ENCODE data around the gene KLF17.

The KLF17 gene

DNA sequence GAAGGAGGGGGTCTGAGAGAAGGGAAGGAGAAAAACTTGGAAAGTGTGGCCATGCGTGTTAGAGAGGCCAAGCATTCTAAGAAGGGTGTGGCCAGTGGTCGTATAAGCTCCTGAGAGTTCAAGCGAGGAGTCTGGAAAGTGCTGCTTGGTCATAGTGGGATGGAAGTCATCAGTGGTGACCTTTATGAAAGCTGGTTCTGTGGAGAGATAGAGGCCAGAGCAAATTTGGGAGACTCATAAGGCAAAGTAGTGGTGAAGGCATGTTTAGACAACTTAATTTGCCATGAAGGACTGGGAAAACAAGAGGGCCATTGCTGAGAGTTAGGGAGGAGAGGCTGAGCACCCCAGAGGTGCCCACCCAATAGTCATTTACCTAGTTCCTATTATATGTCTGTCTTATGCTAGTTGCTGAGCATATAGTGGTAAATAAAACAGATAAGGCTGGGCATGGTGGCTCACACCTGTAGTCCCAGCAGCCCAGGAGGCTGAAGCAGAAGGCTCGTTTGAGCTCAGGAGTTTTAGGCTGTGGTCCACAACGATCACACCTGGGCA is 1.9 kb downstream of the KLF17 start:
- H3K36me3 Mint-ChIP-seq (ENCODE audit: low read depth): no peaks in the 10 kb centered on the region
- TF ChIP-seq, protein P1, sequence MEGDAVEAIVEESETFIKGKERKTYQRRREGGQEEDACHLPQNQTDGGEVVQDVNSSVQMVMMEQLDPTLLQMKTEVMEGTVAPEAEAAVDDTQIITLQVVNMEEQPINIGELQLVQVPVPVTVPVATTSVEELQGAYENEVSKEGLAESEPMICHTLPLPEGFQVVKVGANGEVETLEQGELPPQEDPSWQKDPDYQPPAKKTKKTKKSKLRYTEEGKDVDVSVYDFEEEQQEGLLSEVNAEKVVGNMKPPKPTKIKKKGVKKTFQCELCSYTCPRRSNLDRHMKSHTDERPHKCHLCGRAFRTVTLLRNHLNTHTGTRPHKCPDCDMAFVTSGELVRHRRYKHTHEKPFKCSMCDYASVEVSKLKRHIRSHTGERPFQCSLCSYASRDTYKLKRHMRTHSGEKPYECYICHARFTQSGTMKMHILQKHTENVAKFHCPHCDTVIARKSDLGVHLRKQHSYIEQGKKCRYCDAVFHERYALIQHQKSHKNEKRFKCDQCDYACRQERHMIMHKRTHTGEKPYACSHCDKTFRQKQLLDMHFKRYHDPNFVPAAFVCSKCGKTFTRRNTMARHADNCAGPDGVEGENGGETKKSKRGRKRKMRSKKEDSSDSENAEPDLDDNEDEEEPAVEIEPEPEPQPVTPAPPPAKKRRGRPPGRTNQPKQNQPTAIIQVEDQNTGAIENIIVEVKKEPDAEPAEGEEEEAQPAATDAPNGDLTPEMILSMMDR (IDR thresholded peaks at IDR 0.05; ENCODE audit: unreplicated experiment in 3 of 3): no peak

DNA sequence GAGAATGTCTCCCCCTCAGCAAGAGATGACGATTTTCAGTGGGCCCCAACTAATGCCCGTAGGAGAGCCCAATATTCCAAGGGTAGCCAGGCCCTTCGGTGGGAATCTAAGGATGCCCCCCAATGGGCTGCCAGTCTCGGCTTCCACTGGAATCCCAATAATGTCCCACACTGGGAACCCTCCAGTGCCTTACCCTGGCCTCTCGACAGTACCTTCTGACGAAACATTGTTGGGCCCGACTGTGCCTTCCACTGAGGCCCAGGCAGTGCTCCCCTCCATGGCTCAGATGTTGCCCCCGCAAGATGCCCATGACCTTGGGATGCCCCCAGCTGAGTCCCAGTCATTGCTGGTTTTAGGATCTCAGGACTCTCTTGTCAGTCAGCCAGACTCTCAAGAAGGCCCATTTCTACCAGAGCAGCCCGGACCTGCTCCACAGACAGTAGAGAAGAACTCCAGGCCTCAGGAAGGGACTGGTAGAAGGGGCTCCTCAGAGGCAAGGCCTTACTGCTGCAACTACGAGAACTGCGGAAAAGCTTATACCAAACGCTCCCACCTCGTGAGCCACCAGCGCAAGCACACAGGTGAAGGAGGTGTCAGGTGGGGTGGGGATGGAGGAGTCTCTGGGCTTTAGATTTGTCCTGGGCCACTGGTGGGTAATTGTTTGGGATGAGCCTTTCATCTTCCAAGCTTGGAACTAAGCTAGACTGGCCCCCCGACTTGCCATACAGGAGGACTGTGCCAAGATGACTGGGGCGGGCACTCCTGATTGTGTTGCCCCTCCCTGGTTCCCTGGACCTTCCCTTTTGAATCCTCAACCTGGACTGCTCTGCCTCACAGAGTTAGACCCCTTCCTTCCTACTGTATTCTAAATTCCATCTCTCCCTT is 11.2 kb downstream of the KLF17 start:
- H3K27me3 Mint-ChIP-seq (ENCODE audit: low read depth): peaks cover 40% of the 10 kb centered on the region
- H3K36me3 Mint-ChIP-seq (ENCODE audit: low read depth): no peaks in the 10 kb centered on the region
- H3K4me3 Mint-ChIP-seq: no peak overlapping the region
- H3K4me1 Mint-ChIP-seq: no peaks in the 10 kb centered on the region
- H3K27ac Mint-ChIP-seq: no peak overlapping the region
- TF ChIP-seq, protein P1 (IDR thresholded peaks at IDR 0.05; ENCODE audit: unreplicated experiment in 3 of 3): no peak
- H3K9me3 Mint-ChIP-seq: no peaks in the 10 kb centered on the region

More for the DNA sequence above, 1.9 kb downstream of the KLF17 start:
- Mint-ChIP-seq H3K4me1 (no peaks in the 10 kb centered on the region), H3K27ac (no peak overlapping the region), H3K27me3 (ENCODE audit: low read depth) (peaks cover 24% of the 10 kb centered on the region), H3K9me3 (no peaks in the 10 kb centered on the region), H3K4me3 (no peak overlapping the region)

DNA sequence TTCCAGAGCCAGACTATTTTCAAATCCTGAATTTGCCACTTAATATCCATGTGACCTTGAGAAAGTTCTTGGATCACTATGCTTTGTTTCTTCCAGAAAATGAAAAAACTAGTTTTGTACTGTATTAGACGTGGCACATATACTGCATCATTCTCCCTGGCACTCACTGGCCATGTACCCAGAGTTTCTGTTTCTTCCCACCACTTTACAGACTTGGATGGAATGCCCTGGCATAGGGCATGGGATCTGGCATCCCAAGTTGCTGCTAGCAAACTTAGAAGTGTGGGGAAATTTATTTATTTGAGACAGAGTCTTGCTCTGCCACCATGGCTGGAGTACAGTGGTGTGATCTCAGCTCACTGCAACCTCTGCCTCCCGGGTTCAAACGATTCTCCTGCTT is 12.8 kb downstream of the KLF17 start:
- Mint-ChIP-seq H3K27me3 (ENCODE audit: low read depth) (peaks cover 33% of the 10 kb centered on the region), H3K9me3 (no peaks in the 10 kb centered on the region), H3K27ac (no peak overlapping the region), H3K4me3 (no peak overlapping the region), H3K4me1 (peaks cover 7% of the 10 kb centered on the region), H3K36me3 (ENCODE audit: low read depth) (no peaks in the 10 kb centered on the region)
- TF ChIP-seq, protein P1 (IDR thresholded peaks at IDR 0.05; ENCODE audit: unreplicated experiment in 3 of 3): no peak

DNA sequence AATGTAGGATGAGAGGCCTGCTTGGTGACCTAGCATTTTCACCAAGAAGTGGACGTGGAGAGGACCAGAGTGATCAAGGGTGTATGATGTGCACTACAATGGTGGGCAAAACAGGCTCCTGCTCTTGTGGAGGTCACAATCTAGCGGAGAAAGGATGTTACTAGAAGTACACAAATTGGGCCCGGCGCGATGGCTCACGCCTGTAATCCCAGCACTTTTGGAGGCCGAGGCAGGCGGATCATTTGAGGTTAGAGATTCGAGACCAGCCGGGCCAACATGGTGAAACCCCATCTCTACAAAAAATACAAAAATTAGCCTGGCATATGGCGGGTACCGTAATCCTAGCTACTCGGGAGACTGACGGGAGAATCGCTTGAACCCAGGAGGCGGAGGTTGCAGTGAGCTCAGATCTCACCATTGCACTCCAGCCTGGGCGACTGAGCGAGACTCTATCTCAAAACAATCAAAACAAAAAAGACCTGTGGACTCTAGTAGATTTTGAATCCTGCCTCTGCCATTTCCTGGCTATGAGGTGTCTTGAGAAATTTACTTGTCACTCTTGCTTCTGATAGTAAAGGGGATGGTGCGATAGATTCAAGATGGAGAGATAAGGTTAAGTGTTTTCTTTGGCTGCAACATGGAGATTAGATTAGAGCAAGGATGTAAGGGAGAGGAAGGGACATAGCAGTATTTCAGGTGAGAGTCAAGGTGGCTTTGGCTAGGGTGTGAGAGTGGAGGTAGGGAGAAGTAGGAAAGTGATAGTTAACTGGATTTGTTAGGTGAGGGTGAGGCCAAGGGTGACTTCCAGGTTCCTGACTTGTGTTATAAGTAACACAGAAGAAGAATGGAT is 15.7 kb downstream of the KLF17 start:
- Mint-ChIP-seq H3K4me1 (peaks cover 7% of the 10 kb centered on the region), H3K9me3 (no peaks in the 10 kb centered on the region), H3K4me3 (no peak overlapping the region), H3K36me3 (ENCODE audit: low read depth) (no peaks in the 10 kb centered on the region), H3K27ac (no peak overlapping the region), H3K27me3 (ENCODE audit: low read depth) (peaks cover 18% of the 10 kb centered on the region)
- TF ChIP-seq, protein P1 (IDR thresholded peaks at IDR 0.05; ENCODE audit: unreplicated experiment in 3 of 3): no peak

DNA sequence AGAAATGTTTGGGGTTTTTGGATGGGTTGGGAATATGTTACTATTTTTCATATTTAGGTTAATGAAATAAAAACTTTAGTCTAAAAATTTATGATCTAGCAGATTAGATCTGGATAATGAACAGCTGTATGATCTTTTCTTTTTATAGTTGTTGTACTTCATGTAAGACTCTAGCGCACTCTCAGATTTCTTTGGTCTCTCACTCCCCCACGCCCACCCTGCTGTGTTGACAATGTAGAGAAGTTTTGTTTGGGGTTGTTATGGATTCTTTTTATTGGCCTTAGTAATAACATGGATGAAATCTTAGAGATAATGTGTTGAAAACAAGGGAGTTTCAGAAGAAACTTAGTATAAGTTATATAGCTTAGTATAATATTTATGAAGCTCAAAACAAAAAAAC is 17.3 kb downstream of the KLF17 start:
- Mint-ChIP-seq H3K9me3 (peaks cover 3% of the 10 kb centered on the region), H3K36me3 (ENCODE audit: low read depth) (no peaks in the 10 kb centered on the region), H3K27ac (no peak overlapping the region), H3K4me1 (peaks cover 7% of the 10 kb centered on the region), H3K4me3 (no peak overlapping the region), H3K27me3 (ENCODE audit: low read depth) (peaks cover 15% of the 10 kb centered on the region)
- TF ChIP-seq, protein P1 (IDR thresholded peaks at IDR 0.05; ENCODE audit: unreplicated experiment in 3 of 3): no peak

Measured in nephron (organoid).